GM12801 (cell line): ENCODE results near the gene S100A8.

ENCODE experiments used
- TF ChIP-seq, protein P1 (sequence below): IDR thresholded peaks from one replicate; pipeline ENCODE4 v1.5.1; 2011; ENCODE audit warnings: control low read depth; ENCODE audit not compliant: insufficient read length; ENCODE audit errors: extremely low read depth

S100A8 gene

GRCh38 chr1:153426809-153427208, 35.9 kb upstream of the S100A8 start:
- TF ChIP-seq, protein P1, sequence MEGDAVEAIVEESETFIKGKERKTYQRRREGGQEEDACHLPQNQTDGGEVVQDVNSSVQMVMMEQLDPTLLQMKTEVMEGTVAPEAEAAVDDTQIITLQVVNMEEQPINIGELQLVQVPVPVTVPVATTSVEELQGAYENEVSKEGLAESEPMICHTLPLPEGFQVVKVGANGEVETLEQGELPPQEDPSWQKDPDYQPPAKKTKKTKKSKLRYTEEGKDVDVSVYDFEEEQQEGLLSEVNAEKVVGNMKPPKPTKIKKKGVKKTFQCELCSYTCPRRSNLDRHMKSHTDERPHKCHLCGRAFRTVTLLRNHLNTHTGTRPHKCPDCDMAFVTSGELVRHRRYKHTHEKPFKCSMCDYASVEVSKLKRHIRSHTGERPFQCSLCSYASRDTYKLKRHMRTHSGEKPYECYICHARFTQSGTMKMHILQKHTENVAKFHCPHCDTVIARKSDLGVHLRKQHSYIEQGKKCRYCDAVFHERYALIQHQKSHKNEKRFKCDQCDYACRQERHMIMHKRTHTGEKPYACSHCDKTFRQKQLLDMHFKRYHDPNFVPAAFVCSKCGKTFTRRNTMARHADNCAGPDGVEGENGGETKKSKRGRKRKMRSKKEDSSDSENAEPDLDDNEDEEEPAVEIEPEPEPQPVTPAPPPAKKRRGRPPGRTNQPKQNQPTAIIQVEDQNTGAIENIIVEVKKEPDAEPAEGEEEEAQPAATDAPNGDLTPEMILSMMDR: no peak

GRCh38 chr1:153422450-153423068, 31.7 kb upstream of the S100A8 start:
- TF ChIP-seq, protein P1: no peak

DNA sequence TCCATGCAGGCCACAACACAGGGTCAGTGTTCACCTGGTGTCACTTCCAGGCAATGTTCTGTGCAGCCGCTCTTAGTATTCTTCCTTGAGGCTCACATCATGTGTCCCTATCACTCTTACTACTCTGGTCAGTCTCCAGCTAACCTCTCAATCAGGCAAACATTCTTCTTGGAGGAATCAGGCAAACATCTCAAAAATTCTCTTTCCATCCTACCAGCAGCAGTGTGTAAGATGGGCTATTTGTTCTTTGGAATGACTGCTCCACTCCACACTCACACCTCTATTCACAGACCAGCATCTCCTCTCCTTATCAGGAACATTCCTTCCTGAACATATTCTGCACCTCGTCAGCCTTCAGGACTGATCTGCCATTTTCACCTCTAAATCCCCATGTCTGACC, 29.4 kb upstream of the S100A8 start:
- TF ChIP-seq, protein P1: no peak

DNA sequence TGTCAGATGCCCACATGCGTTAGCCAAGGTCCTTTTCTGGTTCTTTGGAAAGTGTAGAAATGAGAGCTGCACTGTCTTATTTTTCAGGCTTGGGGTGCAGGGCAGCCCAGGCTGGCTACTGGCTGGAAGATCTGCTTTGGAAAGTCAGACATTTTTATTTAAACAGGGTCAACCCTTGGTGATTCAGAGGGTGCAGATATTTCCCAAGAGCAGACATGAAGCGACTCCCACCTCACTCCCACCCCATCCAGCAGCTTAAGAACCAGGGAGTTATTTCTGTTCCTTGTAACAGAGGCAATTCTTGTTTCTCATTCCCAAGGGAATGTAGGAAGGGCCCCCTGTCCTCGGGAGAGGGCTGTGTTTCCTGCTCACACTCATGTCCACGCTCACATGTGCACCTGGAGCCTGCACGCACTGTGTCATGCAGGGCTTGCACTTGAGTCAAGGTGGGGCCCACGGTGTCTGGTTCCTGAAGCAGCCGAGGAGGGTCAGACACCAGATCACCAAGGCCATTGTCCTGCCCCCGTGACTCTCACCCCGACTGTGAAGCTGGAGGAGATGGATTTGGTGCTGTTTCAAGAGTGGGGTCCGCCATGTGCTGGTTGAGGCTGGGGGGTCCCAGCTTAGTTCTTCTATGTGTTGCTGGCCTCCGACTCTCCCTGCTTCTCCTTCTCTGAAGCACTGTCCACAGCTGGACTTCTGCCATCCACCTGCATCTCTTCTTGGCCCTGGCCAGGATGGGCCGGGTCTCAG, 26.4 kb upstream of the S100A8 start:
- TF ChIP-seq, protein P1: no peak

DNA sequence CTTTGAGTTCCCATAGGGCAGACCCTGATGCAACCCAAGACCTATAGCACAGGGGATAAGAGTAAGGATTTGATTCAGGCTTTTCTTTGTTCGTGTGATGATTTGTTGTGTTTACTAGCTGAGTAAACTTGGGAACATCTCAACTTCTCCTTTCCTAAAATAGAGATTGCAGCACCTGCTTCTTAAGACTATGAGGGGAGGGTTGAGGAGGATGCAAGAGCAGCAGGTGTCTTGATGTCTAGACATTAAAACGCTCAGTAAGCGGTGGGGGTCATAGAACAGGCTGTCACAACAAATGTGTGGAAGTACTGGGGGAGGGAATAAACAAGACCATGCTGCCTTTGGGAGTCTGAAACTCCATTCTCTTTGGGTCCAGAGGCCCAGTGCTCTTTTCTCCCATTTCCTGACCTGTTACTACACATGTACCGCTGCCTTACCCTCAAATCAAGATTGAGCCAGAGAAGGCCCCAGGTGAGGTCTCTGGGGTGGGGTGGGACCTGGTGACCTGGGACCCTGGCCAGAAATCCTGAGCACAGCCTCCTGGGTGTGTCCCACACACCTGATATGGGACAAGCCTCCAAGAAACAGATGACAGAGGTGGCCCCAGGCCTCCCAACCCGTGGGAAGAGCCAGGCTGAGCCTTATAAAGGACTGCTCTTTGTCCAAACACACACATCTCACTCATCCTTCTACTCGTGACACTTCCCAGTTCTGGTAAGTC, 25.1 kb upstream of the S100A8 start, which contains the start of gene S100A7A:
Gene S100A7A (plus strand): TSS at position 671 of the 721 bp plus-strand sequence. CDS start 1,563 bp downstream, outside the sequence.
- TF ChIP-seq, protein P1: no peak

DNA sequence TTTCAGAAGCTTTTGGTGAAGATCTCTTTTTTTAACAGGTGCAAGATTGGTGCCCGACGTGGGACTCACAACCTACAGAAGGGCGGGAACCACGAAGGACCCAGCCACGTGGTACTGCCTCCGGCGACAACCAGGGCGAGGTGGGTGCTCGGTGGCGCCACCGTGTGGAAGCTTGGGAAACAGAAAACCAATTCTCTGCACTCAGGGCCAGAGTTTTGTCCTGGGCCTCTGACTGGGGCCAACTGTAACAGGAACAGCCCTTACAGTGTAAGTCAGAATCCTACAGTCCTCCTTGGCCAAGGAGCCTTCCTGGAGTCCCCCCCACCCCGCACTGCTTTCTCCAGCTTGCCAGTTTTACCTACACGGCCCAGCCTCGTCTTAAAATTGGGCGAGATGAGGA, 13.9 kb upstream of the S100A8 start:
- TF ChIP-seq, protein P1: no peak

DNA sequence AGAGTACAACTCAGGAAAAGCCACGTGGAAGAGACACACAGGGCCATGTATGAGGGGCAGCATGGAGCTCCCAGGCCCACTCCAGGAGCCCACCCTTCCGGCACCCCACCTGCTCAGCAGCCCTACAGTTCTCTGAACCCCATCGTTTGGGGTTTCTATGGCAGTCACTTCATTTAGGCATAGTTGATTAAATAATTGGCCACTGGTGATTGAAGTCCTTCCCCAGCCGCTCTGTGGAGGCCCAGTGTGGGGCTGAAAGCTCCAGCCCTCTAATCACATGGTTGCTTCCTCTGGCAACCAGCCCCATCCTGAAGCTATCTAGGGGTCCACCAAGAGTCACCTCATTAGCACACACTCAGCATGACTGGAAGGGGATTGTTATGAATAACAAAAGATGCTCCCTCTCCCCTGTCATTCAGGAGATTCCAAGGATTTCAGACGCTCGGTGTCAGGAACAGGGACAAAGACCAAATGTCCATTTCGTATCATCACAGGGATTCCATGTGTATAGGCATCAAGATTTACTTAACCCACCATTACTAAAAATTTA, 13.3 kb upstream of the S100A8 start:
- TF ChIP-seq, protein P1: no peak
